GM19397 (cell line): Measurements from ENCODE around the gene SLC2A10.

Source experiments
- ATAC-seq: cut with Tn5 transposase; IDR thresholded peaks from one replicate; pipeline ENCODE4 v1.9.1; 2021; ENCODE audit warnings: mild to moderate bottlenecking, moderate library complexity; ENCODE audit not compliant: unreplicated experiment

SLC2A10 gene

GRCh38 chr20:46724343-46724959 is 15.0 kb downstream of the SLC2A10 start:
- no peak for ATAC-seq

GRCh38 chr20:46725186-46726165 is 16.0 kb downstream of the SLC2A10 start:
- no peak for ATAC-seq

- no peak for ATAC-seq
Measured at GRCh38 chr20:46731770-46732169, 22.3 kb downstream of the SLC2A10 start.

GRCh38 chr20:46735436-46735835 is 26.0 kb downstream of the SLC2A10 start:
- ATAC-seq, result no peak

- ATAC-seq, result no peak
Measured at GRCh38 chr20:46739431-46740213, 30.2 kb downstream of the SLC2A10 start.

GRCh38 chr20:46740214-46740609 is 30.8 kb downstream of the SLC2A10 start:
- ATAC-seq, result no peak

- ATAC-seq, result no peak
Measured at GRCh38 chr20:46741924-46742668, 32.6 kb downstream of the SLC2A10 start.

GRCh38 chr20:46742669-46743045 is 33.2 kb downstream of the SLC2A10 start:
- ATAC-seq, result no peak

- ATAC-seq, result no peak
Measured at GRCh38 chr20:46743088-46743487, 33.6 kb downstream of the SLC2A10 start.

GRCh38 chr20:46746956-46747526 is 37.6 kb downstream of the SLC2A10 start:
- no peak for ATAC-seq

GRCh38 chr20:46749147-46749546 is 39.7 kb downstream of the SLC2A10 start:
- ATAC-seq, result no peak

- no peak for ATAC-seq
Measured at GRCh38 chr20:46751856-46752255, 42.4 kb downstream of the SLC2A10 start.

GRCh38 chr20:46752728-46753127 is 43.3 kb downstream of the SLC2A10 start:
- ATAC-seq, result no peak

GRCh38 chr20:46755483-46756413 is 46.3 kb downstream of the SLC2A10 start:
- ATAC-seq, result no peak

GRCh38 chr20:46756419-46756818 is 47.0 kb downstream of the SLC2A10 start:
- ATAC-seq, result no peak

- ATAC-seq, result no peak
Measured at GRCh38 chr20:46757135-46757534, 47.7 kb downstream of the SLC2A10 start.

- no peak for ATAC-seq
Measured at GRCh38 chr20:46757754-46758678, 48.6 kb downstream of the SLC2A10 start.
